DND-41 (cell line): ENCODE results near the gene RASD2.

ENCODE experiments used
- ATAC-seq: fragments of 200-7000 bp; cut with Tn5 transposase; 3 replicates; pipeline ENCODE4 v1.9.1; 2021; ENCODE audit warnings: low read depth; ENCODE audit not compliant: insufficient read depth
- DNase-seq: peaks from one replicate; pipeline ENCODE4 v3.0.0-alpha.2; 2020
- H2AFZ ChIP-seq: 2 replicates; pipeline ENCODE4 v1.6.0; 2012; ENCODE audit warnings: low read depth, low read length
- H3K27ac ChIP-seq: 2 replicates; pipeline ENCODE4 v1.5.1; 2012; ENCODE audit warnings: low read length, inconsistent platforms
- H3K27me3 ChIP-seq: fragments of 200-600 bp; sonication (generic); 2 replicates; pipeline ENCODE4 v1.6.0; 2012; ENCODE audit warnings: low read length, mild to moderate bottlenecking, inconsistent platforms; ENCODE audit not compliant: insufficient read depth, poor library complexity
- H3K36me3 ChIP-seq: 2 replicates; pipeline ENCODE4 v1.5.1; 2012; ENCODE audit warnings: low read length, inconsistent platforms; ENCODE audit not compliant: insufficient read depth
- H3K4me1 ChIP-seq: 2 replicates; pipeline ENCODE4 v1.5.1; 2012; ENCODE audit warnings: mild to moderate bottlenecking, low read length; ENCODE audit not compliant: insufficient read depth
- H3K4me2 ChIP-seq: 2 replicates; pipeline ENCODE4 v1.6.0; 2012; ENCODE audit warnings: mild to moderate bottlenecking, moderate library complexity, low read length, inconsistent platforms; ENCODE audit not compliant: insufficient read depth
- H3K4me3 ChIP-seq, 2 experiments: fragments of 200-600 bp in 1 of 2; shearing (Covaris generic) in 1 of 2; 2 replicates each; pipeline ENCODE4 v1.5.1; 2012 to 2016; ENCODE audit warnings: inconsistent platforms in 2 of 2, low read length in 2 of 2, mild to moderate bottlenecking in 2 of 2, low read depth in 1 of 2, moderate library complexity in 1 of 2
- H3K79me2 ChIP-seq: 2 replicates; pipeline ENCODE4 v1.6.0; 2012; ENCODE audit warnings: low read length, inconsistent platforms; ENCODE audit not compliant: insufficient read depth
- H3K9ac ChIP-seq: 2 replicates; pipeline ENCODE4 v1.6.0; 2012; ENCODE audit warnings: low read depth, mild to moderate bottlenecking, inconsistent platforms, low read length, moderate library complexity
- H3K9me3 ChIP-seq: 2 replicates; pipeline ENCODE4 v1.5.1; 2012; ENCODE audit warnings: low read length, moderate library complexity, mild to moderate bottlenecking, inconsistent platforms; ENCODE audit not compliant: insufficient read depth, severe bottlenecking
- H4K20me1 ChIP-seq: 2 replicates; pipeline ENCODE4 v1.6.0; 2012; ENCODE audit warnings: low read length; ENCODE audit not compliant: insufficient read depth
- EZH2 ChIP-seq: IDR thresholded peaks from 3 replicates; pipeline ENCODE4 v1.6.1; 2012; ENCODE audit warnings: borderline replicate concordance, low read depth, mild to moderate bottlenecking, moderate library complexity, low read length, inconsistent platforms; ENCODE audit not compliant: severe bottlenecking
- TF ChIP-seq, protein P1 (sequence below): IDR thresholded peaks from 2 replicates; pipeline ENCODE4 v1.5.1; 2012; ENCODE audit warnings: borderline replicate concordance, low read length, moderate library complexity, mild to moderate bottlenecking; ENCODE audit not compliant: poor library complexity, severe bottlenecking; ENCODE audit errors: extremely low read depth

RASD2 gene

DNA sequence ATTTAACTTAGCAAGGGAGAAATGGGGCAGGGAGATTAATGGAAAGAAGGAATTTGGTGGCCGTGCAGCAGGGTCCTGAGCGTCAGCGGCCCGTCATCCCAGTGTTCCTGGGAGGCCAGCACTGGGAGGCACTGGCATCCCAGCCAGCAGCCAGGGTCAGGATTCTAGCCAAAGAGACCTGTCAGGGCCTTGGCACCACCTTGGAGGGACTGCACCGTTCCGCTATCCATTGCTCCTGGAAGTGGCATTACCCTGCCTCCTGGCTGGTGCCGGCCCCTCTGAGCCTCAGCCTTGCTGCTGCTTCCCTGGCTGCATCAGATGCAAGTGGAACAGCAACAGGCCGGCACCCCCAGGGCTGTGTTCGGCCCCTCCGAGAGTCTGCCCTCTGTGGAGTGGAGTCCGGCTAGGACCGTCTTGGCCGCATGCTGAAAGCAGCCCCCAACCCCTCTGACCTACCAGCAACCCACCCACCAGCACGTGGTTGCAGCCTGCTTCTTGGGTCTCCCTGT is 30.1 kb downstream of the RASD2 start:
- DNase-seq (no peak), ATAC-seq (no peak)
- Histone ChIP-seq H3K79me2 (no peaks in the 10 kb centered on the region), H3K4me2 (no peak overlapping the region), H4K20me1 (peaks cover 7% of the 10 kb centered on the region; the same call in 1 of the 2 replicates), H3K9me3 (no peaks in the 10 kb centered on the region), H3K4me3 (no peak overlapping the region), H2AFZ (no peak overlapping the region), H3K36me3 (no peaks in the 10 kb centered on the region), H3K9ac (no peak overlapping the region), H3K4me1 (peaks cover 13% of the 10 kb centered on the region), H3K27me3 (no peaks in the 10 kb centered on the region), H3K27ac (no peak overlapping the region)
- TF ChIP-seq, protein P1, sequence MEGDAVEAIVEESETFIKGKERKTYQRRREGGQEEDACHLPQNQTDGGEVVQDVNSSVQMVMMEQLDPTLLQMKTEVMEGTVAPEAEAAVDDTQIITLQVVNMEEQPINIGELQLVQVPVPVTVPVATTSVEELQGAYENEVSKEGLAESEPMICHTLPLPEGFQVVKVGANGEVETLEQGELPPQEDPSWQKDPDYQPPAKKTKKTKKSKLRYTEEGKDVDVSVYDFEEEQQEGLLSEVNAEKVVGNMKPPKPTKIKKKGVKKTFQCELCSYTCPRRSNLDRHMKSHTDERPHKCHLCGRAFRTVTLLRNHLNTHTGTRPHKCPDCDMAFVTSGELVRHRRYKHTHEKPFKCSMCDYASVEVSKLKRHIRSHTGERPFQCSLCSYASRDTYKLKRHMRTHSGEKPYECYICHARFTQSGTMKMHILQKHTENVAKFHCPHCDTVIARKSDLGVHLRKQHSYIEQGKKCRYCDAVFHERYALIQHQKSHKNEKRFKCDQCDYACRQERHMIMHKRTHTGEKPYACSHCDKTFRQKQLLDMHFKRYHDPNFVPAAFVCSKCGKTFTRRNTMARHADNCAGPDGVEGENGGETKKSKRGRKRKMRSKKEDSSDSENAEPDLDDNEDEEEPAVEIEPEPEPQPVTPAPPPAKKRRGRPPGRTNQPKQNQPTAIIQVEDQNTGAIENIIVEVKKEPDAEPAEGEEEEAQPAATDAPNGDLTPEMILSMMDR: no peak
- TF ChIP-seq EZH2: no peak

DNA sequence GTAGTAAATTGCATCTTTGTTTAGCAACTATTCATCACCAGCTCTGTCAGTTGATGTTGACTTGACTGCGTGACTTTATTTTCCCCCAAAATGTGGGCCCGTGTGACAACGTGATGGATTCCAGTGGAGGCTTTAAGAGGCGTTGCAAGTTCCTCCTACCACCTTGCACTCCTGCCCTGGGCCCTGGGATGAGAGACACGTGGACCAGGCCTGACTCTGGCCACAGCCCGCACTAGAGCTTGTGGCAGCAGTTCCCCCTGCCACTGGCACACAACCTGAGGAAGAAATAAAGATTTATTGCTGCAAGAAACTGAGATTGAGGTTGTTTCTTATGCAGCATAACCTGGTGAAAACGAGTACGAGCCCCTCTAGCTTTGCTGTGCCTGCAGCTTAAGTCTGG is 31.9 kb downstream of the RASD2 start:
- no peak for ATAC-seq
- no peak overlapping the region for H3K27ac ChIP-seq

DNA sequence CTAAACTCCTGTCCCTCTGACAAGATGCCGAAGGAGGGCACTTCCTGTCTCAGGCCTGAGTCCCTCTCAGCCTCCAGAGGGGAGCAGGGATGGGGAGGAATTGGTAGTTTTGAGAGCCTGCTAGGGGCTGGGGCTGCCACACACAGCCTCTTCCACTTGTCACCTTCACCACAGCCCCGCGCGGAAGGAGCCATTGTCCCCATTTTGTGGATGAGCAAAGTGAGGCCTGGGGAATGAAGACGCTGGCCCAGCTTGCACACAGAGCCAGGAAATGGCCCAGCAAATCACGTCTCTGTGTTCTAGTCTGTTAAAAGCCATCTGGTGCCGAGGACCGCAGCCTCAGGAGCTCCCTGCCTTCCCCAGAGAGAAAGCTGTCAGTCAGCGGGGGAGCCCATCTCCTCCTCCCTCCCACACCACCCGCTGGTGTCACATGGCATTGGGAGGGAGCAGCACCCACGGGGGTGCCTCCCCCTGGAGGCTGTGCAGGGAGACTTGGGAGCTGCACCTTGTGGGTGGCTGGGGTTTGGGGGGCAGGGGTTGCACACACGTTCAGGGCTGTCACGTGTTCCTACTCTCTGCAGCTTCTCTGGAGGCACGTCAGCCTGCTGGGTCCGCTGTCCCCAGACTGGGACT is 34.6 kb downstream of the RASD2 start:
- peak; percentile 92 for ATAC-seq
- Histone ChIP-seq H4K20me1 (no peaks in the 10 kb centered on the region), H3K4me2 (peak overlapping the region; percentile 4; the same call in 1 of the 2 replicates), H3K27ac (no peak overlapping the region), H3K4me1 (peaks cover 14% of the 10 kb centered on the region), H3K9me3 (no peaks in the 10 kb centered on the region), H3K36me3 (no peaks in the 10 kb centered on the region), H3K4me3 (no peak overlapping the region), H3K79me2 (no peaks in the 10 kb centered on the region), H2AFZ (0 out of 2 replicates have a peak overlapping the region, but pooled peaks have one; percentile 26), H3K27me3 (no peaks in the 10 kb centered on the region), H3K9ac (no peak overlapping the region)
- no peak for TF ChIP-seq EZH2
- TF ChIP-seq, protein P1: peak; percentile 51
- peak; percentile 79 for DNase-seq

More for the DNA sequence above, 31.9 kb downstream of the RASD2 start:
- H3K9me3 ChIP-seq: no peaks in the 10 kb centered on the region
- no peak overlapping the region for H3K4me3 ChIP-seq
- no peak for DNase-seq
- H2AFZ ChIP-seq: no peak overlapping the region
- H3K79me2 ChIP-seq: no peaks in the 10 kb centered on the region
- no peak for TF ChIP-seq EZH2
- TF ChIP-seq, protein P1: no peak
- no peaks in the 10 kb centered on the region for H3K27me3 ChIP-seq
- no peak overlapping the region for H3K4me2 ChIP-seq
- H3K9ac ChIP-seq: no peak overlapping the region
- peaks cover 14% of the 10 kb centered on the region for H3K4me1 ChIP-seq
- H3K36me3 ChIP-seq: no peaks in the 10 kb centered on the region
- H4K20me1 ChIP-seq: peaks cover 7% of the 10 kb centered on the region; the same call in 1 of the 2 replicates
